ENCODE results near the gene AGFG2.

AGFG2 gene

GRCh38 chr7:100588438-100588837 is 49.4 kb downstream of the AGFG2 start:
- DNase-seq, result no peak

DNA sequence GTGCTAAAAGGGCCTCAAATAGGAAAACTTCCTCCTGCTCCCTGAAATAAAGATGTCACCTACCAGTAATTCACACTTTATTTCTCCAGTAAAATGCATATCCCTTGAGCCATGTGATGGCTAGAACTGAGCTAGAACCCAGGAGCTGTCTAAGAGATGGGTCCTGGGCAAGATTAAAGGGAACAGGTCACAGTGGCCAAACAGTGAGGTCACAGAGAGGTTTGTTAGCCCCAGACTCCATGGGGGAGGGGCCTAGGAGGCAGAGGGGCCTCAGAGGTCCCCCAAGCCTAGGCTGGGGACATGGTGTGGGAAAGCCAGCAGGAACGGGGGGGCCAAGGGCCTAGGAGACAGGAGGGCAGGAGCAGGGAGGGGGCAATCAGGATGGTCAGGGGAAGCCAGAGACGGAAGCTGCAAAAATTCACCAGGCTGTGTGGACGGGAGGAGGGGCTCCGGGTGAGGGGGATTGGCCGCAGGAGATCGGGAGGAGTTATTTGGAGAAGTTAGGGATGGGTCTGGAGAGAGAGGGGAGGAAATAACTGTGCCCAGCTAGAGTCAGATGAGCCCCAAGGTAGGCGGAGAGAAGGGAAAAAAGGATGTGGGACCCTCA is 50.4 kb downstream of the AGFG2 start:
- DNase-seq, result no peak

- DNase-seq, result no peak
Observed at GRCh38 chr7:100590077-100590737, 51.2 kb downstream of the AGFG2 start.

- DNase-seq, result no peak
Observed at GRCh38 chr7:100591596-100591995, 52.6 kb downstream of the AGFG2 start.

- no peak for DNase-seq
Observed at GRCh38 chr7:100595188-100595587, 56.2 kb downstream of the AGFG2 start.

GRCh38 chr7:100598425-100598824 is 59.4 kb downstream of the AGFG2 start:
- DNase-seq, result no peak

GRCh38 chr7:100599911-100600729 is 61.1 kb downstream of the AGFG2 start:
- no peak for DNase-seq

DNA sequence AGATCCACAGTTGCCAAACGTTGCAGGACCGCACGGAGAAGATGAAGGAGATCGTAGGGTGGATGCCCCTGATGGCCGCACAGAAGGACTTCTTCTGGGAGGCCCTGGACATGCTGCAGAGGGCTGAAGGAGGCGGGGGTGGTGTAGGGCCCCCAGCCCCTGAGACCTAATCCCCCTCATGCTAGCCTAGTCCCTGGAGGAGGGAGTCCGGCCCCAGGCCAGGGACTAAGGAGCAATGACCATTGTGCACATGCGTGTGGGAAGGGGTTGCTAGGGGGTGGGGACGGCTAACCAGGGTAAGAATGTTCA is 61.7 kb downstream of the AGFG2 start:
- no peak for DNase-seq

- no peak for DNase-seq
Observed at GRCh38 chr7:100602889-100603725, 64.1 kb downstream of the AGFG2 start.

DNA sequence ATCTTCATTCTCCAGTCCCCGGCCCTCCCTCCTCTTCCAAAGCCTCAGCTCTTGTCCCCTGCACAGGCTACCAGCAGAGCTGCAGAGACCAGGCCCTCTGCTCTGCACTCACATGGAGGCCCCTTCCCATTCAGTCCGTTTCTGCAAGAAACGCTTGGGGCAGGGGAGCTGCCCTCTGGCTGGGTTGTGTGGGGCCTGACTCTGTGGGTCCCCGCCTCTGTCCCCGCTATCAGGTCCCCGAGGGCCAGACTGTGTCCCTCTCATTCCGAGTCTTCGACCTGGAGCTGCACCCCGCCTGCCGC is 64.7 kb downstream of the AGFG2 start:
- DNase-seq, result no peak

GRCh38 chr7:100604028-100604975 is 65.3 kb downstream of the AGFG2 start:
- peak; percentile 78 for DNase-seq

DNA sequence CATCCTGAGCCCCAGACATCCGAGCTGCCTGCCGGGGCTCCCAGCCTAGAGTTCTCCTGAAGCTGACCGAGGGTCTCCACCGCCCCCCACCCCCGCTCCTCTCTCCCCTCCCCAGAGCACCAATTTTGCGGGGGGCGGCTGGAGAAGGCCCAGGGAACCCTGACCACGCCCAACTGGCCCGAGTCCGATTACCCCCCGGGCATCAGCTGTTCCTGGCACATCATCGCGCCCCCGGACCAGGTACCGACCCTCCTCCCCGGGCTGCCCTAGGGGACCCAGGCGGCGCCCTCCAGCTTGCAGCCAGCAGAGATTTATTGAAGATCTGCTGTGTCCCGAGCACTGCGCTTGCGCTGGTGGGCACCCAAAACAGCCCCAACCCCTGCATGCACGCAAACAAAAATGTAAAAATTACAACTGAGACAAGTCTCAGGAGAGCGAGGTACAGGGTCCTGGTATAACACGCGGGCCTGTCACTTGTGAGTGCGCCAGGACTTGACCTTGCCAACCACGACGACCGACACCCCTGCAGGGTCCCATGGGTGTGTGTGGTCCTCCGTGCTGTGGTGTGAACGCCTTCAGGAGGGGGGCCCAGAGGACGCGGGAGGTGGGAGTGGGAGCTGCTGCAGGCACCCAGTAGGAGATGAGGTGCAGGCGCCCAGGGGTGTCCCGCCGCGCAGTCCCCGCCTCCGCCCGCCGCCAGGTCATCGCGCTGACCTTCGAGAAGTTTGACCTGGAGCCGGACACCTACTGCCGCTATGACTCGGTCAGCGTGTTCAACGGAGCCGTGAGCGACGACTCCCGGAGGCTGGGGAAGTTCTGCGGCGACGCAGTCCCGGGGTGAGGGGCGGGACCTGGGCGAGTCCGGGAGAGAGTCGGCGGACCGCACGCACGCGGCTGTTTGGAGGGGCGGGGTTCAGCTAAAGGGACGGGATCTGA is 66.2 kb downstream of the AGFG2 start:
- DNase-seq, result peak; percentile 40

GRCh38 chr7:100606313-100606712 is 67.3 kb downstream of the AGFG2 start:
- DNase-seq, result no peak

DNA sequence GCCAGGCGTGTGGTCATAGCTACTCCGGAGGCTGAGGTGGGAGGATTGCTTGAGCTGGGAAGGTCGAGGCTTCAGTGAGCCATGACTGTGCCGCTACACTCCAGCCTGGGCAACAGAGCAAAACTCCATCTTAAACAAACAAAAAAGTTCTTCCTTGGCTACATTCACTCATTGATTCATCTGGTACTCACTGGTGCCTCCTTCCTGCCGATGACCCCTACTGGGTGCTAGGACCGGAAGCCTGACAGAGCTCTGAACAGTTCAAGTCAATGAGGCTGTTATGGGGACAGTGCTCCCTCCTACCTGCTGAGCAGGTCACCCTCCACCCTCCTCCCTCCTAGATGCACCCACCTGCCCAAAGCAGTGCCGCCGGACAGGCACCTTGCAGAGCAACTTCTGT is 68.1 kb downstream of the AGFG2 start:
- DNase-seq, result no peak

- DNase-seq, result no peak
Observed at GRCh38 chr7:100609958-100610357, 71.0 kb downstream of the AGFG2 start.

- DNase-seq, result peak; percentile 98
Observed at GRCh38 chr7:100611983-100612729, 73.2 kb downstream of the AGFG2 start, which contains the start of gene MOSPD3. Gene MOSPD3, plus strand, starts transcription at chr7:100612540. Its CDS starts 252 bp downstream, at chr7:100612792.

DNA sequence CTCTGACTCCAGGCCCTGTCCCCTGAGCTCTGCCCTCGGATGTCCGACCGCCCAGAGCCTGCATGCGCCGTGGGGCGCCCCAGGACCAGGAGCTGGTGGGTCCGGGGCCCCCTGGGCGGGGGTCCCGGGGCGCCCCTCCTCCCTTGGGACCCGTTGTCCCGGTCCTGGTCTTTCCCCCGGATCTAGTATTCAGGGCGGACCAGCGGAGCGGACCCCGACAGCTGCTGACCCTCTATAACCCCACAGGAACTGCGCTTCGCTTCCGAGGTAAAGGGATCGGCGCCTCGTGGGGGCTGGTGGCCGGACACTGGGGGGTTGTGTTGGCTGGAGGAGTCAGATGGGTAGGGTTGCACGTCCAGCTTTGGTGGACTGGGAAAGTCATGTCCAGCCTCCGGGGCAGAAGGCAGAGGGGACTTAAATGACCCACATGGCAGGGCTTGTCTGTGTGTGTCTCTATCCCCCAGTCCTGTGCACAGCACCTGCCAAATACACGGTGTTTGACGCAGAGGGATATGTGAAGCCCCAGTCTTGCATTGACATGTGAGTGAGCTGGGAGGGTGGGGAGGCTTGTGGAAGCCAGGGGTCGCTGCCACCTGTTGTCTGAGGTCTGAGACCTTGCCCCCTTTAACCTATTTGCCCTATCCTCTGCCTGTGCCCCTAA is 73.9 kb downstream of the AGFG2 start:
- no peak for DNase-seq

- no peak for DNase-seq
Observed at GRCh38 chr7:100613412-100614175, 74.6 kb downstream of the AGFG2 start.

GRCh38 chr7:100614308-100614861 is 75.4 kb downstream of the AGFG2 start:
- DNase-seq, result no peak

All from CD4-positive, alpha-beta T cell treated with Interferon gamma for 1 hour (primary cell).